Measurements from ENCODE around the gene LRIT1.
"Not testable (repeated sequence)": the region's sequence is repeated elsewhere in the genome, so short reads cannot be mapped to it uniquely, and the experiment has no call there.

The LRIT1 gene, protein sequence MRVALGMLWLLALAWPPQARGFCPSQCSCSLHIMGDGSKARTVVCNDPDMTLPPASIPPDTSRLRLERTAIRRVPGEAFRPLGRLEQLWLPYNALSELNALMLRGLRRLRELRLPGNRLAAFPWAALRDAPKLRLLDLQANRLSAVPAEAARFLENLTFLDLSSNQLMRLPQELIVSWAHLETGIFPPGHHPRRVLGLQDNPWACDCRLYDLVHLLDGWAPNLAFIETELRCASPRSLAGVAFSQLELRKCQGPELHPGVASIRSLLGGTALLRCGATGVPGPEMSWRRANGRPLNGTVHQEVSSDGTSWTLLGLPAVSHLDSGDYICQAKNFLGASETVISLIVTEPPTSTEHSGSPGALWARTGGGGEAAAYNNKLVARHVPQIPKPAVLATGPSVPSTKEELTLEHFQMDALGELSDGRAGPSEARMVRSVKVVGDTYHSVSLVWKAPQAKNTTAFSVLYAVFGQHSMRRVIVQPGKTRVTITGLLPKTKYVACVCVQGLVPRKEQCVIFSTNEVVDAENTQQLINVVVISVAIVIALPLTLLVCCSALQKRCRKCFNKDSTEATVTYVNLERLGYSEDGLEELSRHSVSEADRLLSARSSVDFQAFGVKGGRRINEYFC

DNA sequence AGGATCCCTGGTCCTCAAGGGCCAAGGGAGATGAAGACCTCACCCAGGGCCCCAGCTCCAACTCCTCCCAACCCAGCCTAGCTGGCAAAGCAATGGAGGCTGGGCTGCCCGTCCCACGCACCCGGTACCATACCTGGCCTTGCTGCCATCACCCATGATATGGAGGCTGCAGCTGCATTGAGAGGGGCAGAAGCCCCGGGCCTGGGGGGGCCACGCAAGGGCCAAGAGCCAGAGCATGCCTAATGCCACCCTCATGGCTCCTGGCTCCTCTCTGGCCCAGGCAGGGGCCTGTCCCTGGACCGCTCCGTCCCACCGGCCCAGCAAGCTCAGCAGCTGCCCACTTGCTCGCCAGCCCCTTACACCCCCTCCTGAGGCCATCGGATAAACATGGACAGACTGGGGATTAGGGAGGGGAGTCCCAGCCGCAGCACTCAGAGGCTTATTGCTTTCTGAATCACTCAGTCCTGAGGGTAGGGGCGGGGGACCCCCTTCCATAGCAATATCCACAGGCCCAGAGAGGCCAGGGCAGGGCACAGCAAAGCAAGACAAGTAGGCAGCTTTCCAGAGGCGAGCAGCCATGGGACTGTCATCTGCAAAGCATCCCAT lies at the start of gene LRIT1:
TSS of gene LRIT1 (minus strand) at position 362 of the 606 bp plus-strand sequence. CDS start at position 255, 107 bp downstream.
- no peak for DNase-seq

DNA sequence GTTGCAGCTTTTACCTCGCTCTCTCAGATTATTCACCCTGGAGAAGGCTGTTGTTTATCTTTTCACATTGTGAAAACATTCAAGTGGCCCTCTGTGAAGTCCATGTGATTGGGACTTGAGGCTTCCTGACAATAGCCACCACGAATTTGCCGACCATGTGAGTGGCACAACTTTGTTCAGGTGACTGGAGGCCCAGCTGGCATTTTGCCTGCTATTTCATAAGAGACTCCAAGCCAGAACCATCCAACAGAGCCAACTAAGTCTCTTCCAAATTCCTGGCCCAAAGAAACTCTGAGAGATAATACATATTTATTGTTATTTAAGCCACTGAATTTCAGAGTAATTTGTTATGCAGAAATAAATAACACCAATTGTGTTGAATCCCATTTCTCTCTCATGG lies 48.9 kb upstream of the LRIT1 start:
- no peak for DNase-seq

DNA sequence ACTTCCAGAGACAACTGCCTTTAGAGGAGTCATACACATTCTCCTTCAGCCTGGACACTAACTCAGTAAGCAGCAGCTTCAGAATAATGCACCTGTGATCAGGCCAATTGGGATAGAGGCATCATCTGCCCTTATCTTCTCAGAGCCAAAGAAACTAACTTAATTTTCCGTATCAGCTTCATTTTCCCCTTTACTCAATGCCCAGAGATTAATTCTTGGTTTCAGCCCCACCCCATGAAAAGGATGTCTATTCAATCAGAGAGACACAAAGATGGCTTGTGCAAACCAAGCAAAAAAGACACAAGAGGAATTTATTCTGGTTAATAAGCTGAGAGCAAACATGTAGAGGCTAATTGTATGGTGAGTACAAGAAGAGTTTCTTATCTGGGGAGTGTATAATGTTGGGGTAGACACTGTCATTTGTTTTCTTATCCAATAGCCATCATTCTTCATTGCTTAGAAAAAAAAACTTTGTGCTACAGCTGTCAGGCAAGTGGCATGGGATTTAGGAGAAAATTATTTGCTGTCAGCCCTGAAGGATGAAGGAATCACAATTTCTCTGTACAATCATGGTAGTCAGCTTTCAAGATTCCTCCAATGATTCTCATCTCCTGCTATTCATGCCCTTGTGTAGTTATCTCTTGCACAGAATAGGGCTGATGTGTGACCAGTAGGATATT lies 48.3 kb upstream of the LRIT1 start:
- DNase-seq: no peak

DNA sequence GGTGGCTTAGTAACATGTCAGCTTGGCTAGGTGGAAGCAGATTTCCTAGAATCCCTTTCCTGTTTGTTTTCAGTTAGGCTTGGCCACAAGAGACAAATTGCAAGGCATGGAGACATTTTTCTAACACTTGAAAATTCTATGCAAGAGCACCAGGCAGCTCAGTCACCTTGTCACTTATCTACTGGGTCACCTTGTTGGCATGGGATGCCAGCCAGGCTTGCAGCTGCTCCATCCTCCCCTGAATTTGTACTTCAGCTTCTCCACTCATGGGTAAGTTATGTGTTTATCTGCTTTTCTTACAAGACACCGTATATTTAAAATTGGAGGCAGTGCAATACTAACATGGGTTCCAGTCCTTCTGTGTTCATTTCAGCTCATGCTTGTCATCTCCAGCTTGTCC lies 46.8 kb upstream of the LRIT1 start:
- DNase-seq: no peak

DNA sequence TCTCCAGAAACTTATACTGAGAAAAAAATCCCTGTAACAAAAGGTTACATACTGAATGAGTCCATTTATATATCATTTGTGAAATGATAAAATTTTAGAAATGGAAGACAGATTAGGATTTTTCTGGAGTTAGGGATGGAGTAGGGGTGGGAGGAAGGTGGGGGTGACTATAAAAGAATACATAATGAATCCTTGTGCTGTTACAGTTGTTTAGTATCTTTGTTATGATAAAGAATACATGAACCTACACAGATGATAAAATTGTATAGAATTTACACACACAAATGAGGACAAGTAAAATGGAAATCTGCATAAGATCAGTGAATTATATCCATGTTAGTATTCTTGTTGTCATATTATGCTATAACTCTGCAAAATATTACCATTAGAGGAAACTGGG lies 45.3 kb upstream of the LRIT1 start:
- DNase-seq: no peak

DNA sequence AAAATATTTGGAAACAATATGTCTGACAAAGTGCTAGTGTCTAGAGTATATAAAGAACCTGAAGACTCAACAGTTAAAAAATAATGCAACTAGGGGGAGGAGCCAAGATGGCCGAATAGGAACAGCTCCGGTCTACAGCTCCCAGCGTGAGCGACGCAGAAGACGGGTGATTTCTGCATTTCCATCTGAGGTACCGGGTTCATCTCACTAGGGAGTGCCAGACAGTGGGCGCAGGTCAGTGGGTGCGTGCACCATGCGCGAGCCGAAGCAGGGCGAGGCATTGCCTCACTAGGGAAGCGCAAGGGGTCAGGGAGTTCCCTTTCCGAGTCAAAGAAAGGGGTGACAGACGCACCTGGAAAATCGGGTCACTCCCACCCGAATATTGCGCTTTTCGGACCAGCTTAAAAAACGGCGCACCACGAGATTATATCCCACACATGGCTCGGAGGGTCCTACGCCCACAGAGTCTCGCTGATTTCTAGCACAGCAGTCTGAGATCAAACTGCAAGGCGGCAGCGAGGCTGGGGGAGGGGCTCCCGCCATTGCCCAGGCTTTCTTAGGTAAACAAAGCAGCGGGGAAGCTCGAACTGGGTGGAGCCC lies 38.6 kb upstream of the LRIT1 start:
- DNase-seq: not testable (repeated sequence)

DNA sequence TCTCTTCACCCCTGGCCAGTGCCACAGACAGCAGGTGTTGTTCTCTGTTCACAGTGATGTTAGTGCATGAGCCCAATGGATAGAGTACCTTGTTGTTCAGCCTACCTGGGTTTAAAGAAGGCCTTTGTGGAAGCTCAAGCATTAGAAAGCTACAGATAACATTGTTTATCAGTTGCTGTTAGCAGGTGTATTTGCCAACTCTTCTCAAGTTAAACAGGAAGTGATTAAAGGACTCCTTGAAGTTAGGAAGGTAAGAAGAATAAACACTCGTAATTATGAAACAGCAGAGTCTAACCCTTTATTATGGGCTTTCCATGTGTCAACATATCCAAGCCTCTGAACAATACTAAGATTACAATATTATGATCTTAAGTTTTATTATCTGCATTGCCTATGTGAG lies 29.4 kb upstream of the LRIT1 start:
- no peak for DNase-seq

DNA sequence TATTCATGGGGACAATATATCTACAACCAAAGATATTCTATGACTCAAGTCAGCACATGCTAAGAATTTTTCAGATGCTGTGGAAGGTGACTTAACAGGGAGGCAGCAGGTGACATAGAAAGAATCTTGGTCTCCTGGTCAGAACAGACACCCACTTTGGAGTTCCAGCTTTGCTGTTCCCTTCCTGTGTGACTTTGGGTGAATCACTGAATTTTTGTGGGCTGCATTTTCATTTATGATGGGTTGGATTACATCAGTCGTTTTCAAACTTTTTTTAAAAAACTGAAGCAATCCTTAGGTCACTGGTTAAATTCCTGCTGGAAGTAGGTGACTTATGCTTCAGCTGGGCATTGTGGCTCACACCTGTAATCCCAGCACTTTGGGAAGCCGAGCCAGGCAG lies 28.4 kb upstream of the LRIT1 start:
- no peak for DNase-seq

DNA sequence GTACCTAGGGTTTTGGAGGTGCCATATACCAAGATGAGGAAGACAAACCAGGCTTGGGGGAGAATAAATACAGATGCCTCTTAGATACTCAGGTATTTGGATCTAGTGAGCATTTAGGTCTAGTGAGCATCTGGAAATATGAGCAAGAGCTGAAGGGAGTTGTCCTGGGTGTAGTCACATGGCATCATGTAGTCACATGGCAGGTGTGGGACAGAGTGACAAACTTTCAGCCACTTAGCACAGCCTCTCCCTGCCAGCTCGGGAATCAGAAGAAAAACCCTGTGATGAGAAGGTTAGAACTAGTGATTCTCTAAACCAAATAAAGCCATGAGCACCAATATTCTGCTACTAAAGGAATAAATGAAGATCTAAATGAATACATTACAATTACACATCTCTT lies 27.8 kb upstream of the LRIT1 start:
- no peak for DNase-seq

DNA sequence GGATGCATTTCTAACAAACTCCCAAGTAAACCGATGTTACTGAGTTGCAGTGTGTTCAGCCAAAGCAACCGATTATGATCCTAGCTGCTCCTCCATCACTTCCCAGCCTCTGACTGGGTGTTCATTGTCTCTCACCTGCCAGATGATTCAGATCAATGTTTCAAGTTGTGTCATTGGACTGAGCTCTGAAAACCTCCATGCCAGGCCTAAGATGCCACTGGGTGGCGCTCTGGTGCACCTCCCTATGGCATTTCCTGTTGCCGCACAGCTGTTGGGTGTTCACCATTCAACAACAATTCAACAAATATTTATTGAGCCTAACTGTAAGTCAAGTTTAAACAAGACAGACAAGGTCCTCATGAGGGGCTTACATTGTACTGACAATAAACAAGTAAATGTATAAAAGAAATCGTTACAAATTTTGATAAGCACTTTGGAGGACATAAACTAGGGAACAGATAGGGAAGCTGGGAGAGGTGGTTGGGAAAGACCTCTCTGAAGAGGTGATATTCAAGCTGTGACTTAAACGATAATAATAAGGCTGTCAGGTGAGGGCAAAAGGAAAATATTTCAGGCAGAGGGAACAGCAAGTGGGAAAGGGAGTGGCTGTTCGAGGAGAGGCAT lies 26.3 kb upstream of the LRIT1 start:
- peak; percentile 31 for DNase-seq

DNA sequence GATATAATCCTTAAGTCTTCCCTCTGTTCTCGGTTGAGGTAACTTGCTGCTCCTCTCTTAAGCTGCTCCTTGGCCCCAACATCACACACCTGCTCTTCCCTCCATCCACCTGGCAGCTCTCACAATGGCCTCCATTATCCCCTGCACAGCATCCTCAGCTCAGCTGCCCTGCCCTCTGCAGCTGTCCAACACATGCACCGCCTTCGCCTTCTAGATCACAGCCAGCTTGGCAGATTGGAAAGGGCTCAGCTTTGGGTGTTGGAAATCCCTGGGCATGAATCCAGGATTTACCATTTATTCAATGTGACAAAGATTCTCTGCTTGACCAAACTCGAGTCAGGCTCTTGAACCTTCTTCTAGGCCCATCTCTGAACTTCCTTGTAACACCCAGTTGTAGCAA lies 24.1 kb upstream of the LRIT1 start:
- no peak for DNase-seq

DNA sequence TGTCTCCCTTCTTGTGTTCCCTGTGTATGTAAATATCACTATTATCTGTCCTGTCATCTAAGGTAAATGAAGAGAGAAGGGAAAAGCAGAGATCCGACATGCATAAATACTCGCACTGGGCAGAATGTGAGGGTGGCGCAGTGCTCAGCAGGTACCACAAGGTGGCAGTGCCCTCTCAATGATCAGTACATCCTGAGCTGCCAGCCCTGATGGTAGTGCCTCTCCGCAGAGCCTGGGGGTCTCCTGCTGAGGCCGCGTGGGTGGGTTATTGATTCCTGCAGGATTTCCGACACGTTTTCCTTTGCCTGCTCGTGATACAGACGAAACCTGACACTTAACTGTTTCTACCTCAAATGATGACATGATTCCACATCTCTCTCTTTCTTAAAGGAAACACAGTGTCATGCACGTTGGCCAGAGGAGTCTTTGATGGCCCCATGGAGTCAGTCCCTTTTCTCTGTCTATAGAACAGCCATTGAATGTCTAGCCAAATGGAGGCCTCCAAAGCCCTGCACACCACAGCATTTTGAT lies 23.3 kb upstream of the LRIT1 start:
- DNase-seq: peak; percentile 65

DNA sequence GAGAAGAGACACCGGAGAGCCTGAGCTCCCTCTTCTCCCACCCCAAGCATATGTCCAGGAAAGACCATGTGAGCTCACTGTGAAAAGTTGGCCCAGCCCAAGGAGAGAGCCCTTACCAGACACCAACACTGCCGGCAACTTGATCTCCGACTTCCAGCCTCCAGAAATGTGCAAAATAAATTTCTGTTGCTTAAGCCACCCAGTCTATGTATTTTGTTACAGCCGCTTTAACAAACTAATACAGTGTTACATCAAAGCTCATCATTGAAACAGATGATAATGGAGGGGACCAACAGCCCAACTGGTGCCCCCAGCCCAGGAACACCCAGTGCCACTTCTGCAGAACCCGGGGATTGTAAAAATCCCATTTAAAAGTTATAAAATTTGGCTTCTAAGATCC lies 22.4 kb upstream of the LRIT1 start:
- DNase-seq: no peak

DNA sequence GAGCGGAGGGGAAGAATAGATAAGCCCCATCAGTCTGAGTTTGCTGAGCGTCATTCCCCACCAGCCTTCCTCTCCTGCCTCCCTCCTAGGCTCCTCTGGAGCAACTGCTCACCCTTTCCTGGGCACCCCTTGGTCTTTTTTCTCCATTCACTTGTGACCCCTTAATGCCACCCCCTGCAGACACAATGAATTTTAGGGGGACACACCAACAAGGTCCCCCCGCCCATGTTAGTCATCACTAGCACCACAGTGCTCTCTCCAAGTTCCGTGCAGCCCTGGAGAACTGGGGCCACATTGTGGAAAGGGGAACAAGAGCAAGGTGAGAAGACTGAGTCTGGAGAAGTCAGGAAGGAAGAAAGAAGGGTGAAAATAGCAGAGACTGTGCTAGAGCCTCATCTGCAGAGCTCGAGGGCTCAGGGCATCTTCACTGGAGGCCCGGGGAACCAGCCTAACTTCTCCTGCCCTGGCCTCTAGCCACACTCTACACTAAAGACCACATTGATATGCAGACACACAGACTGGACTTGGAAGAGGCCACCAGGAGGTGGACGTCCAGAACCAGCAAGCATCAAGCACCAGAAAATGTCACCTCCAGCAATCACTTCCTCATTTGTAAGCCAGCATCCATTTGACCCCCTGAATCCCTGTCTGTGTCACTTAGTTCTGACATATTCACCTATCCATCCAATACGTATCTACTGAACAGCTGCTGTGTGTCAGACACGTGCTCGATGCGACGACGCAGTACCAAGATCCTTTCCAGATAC lies 21.0 kb upstream of the LRIT1 start:
- no peak for DNase-seq

DNA sequence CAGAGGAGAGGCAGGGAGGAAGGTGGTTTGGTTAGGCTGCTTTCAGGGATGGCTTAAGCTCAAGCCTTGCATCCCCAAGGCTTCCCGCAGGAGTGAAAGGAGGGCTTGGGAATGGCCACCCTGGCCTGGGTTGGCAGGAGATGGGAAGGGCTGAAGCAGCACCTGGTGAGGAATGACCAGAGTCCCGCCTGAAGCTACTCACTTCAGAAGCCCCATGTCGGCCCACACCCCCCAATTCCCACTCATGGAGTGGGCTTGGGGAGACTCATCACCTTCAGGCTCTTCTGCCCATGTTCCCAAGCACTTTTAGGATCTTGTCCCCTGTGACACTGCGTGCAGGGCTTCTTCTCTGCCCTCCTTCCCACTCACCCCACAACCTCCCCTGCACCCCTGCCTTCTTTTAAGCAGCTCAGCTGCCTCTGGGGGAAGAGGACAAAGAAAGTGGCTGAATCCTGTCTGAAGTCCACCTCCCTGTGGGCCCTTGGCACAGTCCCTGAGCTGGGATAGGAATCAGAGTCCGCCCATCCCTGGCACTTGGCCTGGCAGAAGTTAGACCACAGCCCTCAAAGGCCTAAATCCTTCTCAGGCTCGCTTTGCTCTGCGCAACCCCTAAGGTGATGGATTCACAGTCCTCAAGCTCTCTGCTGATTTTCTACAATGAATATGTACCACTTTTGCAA lies 20.0 kb upstream of the LRIT1 start:
- DNase-seq: no peak

DNA sequence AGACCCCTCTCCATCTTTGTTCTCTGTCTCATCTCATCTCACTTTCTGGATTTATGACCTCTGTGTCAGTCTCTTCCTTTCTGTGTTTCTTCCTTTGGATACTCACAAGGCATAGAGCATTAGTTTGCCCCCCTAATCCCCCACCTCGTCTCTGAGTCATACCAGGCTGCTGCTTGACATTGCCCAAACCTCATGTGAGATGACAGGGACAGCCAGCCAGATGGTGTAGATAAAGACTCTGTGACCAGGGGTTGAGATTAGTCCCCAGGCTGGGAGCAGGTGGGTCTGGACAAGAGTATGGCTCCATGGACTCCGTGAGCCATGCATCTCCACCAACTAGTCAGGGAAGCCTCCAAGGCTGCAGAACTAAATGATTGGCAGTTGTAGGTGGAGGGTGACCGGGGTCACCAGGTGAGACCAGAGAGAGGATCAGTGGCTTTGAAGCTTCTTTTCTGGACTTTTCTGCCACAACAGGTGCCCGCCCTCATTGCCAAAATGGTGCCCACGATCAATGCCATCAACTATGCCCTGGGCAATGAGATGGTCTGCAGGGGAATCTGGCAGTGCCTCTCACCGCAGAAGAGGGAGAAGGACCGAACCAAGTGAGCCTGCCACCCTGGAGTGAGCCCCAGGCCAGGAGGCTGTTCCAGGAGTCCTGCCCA lies 16.8 kb upstream of the LRIT1 start:
- DNase-seq: no peak

DNA sequence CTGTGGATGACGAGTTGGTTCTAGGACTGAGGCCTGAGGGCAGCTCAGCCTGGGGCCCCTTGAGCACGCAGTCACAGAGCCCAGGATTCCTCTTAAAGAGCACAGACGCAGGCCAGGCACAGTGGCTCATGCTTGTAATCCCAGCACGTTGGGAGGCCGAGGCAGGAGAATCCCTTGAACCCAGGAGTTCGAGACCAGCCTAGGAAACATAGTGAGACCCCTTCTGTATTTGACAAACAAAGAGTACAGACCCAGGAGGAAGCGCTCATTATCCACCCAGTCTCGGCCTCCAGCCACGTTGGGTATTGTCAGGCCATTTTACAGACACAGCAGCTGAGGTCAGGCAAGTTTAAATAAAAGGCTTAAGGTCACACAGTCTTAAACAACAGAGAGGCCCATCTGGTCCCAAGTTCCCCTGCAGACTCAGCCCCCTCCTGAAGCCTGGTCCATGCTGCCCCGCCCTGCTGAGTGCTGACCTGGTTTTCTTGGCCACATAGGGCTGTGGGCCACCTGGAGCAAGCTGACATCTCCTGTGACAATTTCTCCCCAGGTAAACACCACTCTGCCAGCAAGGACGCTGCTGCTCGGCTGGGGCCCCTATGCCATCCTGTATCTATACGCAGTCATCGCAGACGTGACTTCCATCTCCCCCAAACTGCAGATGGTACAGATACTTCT lies 16.1 kb upstream of the LRIT1 start:
- DNase-seq: no peak

DNA sequence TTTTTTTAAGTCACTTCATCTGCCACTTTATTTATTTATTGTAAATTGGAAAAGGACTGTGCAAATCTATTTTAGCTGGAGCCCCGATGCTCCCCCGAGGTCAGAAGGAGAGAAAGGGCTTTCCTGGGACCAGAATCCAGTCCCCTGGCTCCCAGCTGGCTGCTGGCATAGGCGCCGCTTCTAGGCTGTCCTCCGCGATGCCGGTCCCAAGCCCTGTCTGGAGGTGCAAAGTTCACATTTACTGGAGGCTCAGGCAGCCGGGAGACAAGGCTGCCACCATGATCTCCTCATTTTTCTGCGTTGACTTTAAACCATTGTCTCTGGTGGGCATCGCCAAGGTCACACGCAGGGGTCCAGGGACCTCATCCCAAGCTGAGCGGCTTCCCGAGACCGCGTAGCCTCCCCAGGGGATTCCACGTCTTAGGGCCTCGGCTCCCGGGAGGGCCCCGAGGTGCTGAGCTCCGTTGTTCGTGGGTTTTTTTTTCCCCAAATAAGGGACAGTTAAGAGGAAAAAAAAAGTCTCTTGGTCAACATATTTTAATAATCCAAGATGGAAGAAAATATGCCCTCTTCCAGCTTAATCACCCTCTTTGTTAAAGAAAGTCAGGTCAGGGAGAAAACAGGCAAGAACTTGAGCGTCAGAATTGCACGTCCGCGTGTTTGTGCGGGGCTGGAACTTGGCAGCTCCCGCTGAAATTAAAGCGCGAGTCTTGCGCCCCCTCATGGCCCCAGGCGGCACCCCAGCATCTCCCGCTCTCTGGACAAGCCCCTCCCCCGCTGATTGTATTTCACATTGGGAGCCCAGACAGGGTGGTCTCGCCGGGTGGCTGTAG lies 15.4 kb upstream of the LRIT1 start:
- peak; percentile 23 for DNase-seq

All from activated T-cell treated with anti-CD3 and anti-CD28 coated beads for 4 hours (primary cell).